ENCODE measurements around the gene SOD1.

DNA sequence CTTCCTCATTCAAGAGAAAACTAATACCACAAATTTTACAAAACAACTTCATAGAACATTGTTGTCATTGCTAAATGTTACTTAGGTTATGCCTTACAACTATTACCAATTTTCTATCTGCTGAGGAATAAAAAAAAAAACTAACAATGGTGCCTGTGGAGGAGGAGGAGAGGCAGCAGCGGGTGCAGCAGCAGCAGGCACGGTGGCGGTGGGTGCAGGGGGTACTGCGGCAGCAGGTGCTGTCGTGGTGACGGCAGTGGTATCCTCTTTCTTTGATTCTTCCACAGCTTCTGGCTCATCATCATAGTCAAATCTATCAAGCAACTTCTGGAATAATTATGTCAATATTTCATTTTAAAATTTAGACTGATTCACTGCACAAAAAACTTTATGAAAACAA, 36.9 kb downstream of the SOD1 start:
- TF ChIP-seq POLR2A (IDR thresholded peaks at IDR 0.05): no peak
- TF ChIP-seq, protein P1, sequence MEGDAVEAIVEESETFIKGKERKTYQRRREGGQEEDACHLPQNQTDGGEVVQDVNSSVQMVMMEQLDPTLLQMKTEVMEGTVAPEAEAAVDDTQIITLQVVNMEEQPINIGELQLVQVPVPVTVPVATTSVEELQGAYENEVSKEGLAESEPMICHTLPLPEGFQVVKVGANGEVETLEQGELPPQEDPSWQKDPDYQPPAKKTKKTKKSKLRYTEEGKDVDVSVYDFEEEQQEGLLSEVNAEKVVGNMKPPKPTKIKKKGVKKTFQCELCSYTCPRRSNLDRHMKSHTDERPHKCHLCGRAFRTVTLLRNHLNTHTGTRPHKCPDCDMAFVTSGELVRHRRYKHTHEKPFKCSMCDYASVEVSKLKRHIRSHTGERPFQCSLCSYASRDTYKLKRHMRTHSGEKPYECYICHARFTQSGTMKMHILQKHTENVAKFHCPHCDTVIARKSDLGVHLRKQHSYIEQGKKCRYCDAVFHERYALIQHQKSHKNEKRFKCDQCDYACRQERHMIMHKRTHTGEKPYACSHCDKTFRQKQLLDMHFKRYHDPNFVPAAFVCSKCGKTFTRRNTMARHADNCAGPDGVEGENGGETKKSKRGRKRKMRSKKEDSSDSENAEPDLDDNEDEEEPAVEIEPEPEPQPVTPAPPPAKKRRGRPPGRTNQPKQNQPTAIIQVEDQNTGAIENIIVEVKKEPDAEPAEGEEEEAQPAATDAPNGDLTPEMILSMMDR (IDR thresholded peaks at IDR 0.05): no peak

Data from testis (tissue), 2 donors.